Measurements from ENCODE around the gene HSH2D.

DNA sequence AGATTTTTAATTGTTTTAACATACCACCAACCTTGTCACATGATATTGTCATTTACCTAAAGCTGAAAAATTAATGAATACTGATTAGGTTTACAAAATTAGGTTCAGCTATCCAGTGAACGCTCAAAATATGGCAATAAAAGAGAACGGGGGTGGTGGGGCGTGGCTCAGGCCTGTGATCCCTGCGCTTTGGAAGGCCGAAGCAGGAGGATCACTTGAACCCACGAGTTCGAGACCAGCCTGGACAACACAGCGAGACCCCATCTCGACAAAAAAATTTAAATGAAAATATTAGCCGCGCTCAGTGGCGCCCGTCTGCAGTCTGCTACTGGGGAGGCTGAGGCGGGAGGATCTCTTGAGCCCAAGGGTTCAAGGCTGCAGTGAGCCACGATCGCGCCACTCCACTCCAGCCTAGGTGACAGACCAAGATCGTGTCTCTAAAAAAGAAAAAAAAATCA, 41.2 kb downstream of the HSH2D start:
- TF ChIP-seq, protein P1, sequence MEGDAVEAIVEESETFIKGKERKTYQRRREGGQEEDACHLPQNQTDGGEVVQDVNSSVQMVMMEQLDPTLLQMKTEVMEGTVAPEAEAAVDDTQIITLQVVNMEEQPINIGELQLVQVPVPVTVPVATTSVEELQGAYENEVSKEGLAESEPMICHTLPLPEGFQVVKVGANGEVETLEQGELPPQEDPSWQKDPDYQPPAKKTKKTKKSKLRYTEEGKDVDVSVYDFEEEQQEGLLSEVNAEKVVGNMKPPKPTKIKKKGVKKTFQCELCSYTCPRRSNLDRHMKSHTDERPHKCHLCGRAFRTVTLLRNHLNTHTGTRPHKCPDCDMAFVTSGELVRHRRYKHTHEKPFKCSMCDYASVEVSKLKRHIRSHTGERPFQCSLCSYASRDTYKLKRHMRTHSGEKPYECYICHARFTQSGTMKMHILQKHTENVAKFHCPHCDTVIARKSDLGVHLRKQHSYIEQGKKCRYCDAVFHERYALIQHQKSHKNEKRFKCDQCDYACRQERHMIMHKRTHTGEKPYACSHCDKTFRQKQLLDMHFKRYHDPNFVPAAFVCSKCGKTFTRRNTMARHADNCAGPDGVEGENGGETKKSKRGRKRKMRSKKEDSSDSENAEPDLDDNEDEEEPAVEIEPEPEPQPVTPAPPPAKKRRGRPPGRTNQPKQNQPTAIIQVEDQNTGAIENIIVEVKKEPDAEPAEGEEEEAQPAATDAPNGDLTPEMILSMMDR (IDR thresholded peaks at IDR 0.05), result no peak
- no peak for TF ChIP-seq EP300 (IDR thresholded peaks at IDR 0.05)
